ENCODE data around the gene KCMF1. TPM values are rescaled to one million over a fixed set of nuclear protein-coding genes. Genes with fewer than 3 reads are reported as not detected.

The KCMF1 gene
- total RNA-seq, 1 donor from 2014 or later: 88.8 TPM

GRCh38 chr2:85015653-85016360, 44.8 kb downstream of the KCMF1 start:
- no peak for DNase-seq (ENCODE audit: low spot score)
- intact Hi-C loops (cut with DNase I): no loop called here

DNA sequence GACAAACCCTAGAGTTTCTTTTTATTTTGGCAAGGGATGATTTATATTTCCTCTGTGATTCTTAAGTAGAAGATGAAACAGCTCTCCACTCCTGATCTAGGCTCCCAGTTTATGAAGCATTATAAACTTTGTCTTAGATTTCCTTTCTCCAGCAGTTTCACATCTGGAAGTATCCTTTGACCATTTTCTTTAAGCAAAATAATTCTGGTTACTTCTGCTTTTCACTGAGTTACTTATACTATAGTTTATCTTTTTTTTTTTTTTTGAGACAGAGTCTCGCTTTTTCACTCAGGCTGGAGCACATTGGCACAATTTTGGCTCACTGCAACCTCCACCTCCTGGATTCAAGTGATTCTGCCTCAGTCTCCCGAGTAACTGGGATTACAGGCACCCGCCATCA, 45.5 kb downstream of the KCMF1 start:
- intact Hi-C loops (cut with DNase I): no loop called here
- DNase-seq (ENCODE audit: low spot score): no peak

- intact Hi-C loops (cut with DNase I): no loop called here
- DNase-seq (ENCODE audit: low spot score): no peak
Measured at GRCh38 chr2:85017411-85018048, 46.6 kb downstream of the KCMF1 start.

GRCh38 chr2:85018049-85018447, 47.1 kb downstream of the KCMF1 start:
- DNase-seq (ENCODE audit: low spot score): no peak
- intact Hi-C loops (cut with DNase I): no loop called here

GRCh38 chr2:85019121-85019520, 48.2 kb downstream of the KCMF1 start:
- no peak for DNase-seq (ENCODE audit: low spot score)
- intact Hi-C loops (cut with DNase I): no loop called here

DNA sequence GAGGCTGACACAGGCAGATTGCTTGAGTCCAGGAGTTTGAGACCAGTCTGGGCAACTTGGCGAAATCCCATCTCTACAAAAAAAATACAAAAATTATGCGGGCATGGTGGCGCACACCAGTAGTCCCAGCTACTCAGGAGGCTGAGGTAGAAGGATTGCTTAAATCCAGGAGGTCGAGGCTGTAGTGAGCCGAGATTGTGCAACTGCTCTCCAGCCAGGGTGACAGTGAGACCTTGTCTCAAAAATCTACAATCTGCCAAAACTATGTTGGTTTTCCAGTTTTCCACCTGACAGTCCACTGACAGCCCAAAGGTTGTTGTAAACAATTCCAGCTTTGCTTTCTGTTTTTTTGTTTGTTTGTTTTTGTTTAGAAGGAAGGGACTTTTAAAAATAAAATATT, 51.3 kb downstream of the KCMF1 start:
- DNase-seq (ENCODE audit: low spot score): no peak
- intact Hi-C loops (cut with DNase I): no loop called here

DNA sequence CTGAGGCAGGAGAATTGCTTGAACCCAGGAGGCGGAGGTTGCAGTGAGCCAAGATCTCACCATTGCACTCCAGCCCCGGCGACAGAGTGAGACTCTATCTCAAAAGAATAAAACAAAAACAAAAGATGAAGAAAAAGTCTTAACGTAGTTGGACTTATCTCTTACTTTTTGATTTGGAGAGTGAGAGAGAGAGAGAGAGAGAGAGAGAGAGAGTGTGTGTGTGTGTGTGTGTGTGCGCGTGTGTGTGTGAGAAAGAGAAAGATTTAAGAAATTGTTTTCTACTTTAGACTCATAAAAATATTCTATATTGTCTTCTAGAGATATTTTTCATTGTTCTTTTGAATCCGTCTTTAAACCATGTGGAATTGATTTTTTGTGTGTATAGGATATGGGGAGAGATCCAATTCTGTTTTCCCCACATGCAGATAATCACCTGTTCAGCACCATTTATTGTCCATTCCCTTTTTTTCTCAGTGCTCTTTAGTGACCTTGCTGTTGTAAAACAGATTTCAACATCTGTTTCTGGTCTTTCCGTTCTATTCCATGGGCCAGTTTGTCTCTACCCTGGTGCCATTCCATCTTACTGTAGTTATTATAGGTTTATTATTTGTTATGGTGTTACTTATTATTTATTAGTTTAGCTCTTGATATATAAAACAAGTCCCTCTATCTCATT, 53.5 kb downstream of the KCMF1 start:
- DNase-seq (ENCODE audit: low spot score): no peak
- intact Hi-C loops (cut with DNase I): no loop called here

DNA sequence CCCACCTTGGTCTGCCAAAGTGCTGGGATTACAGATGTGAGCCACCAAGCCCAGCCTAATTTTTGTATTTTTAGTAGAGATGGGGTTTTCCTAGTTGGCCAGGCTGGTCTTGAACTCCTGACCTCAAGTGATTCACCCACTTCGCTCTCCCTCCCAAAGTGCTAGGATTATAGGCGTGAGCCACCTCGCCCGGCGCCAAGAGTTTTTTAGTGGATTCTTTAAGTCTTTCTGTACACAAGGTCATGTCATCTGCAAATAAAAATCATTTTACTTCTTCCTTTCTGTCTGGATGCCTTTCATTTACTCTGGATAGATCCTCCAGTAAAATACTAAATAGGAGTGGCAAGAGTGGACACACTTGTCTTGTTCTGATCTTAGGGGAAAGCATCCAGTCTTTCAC, 61.7 kb downstream of the KCMF1 start:
- DNase-seq (ENCODE audit: low spot score): no peak
- intact Hi-C loops (cut with DNase I): no loop called here

DNA sequence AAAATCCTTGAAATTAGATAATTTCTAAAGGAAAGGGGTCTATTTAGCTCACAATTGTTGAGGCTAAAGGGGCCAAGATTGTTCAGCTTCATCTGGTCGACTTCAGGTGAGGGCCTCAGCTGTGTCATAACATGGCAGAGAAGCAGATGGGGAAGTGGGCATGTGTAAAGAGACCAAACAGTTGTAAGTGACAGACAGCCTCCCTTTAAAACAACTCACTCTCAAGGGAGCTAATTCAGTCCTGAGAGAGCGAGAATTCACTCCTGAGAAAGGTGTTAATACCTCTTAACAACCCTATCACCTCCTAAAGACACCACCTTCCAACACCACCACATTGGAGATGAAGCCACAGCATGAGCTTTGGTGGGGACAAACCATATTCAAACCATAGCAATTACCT, 62.4 kb downstream of the KCMF1 start:
- intact Hi-C loops (cut with DNase I): no loop called here

DNA sequence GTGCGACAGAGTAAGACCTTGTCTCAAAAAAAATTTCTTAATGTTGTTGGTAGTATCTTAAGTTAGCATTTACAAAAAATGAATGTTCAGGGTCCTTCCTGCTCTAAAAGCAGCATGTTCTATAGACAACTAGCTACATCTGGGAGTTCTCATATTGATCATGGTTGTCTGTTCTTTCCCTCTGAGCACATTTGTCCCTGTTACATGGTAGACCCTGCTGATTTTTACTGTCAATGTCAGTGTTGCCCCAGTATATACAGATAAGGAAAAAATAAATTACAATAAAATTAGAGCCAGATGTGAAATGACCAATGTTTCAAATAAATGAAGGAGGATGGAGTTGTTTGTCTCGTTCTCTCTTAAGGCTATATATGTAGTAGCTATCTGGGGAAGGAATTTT, 63.2 kb downstream of the KCMF1 start:
- no peak for DNase-seq (ENCODE audit: low spot score)
- intact Hi-C loops (cut with DNase I): no loop called here

More for the DNA sequence above, 62.4 kb downstream of the KCMF1 start:
- no peak for DNase-seq (ENCODE audit: low spot score)

- intact Hi-C loops (cut with DNase I): no loop called here
- DNase-seq (ENCODE audit: low spot score): no peak
Measured at GRCh38 chr2:85037622-85038021, 66.7 kb downstream of the KCMF1 start.

DNA sequence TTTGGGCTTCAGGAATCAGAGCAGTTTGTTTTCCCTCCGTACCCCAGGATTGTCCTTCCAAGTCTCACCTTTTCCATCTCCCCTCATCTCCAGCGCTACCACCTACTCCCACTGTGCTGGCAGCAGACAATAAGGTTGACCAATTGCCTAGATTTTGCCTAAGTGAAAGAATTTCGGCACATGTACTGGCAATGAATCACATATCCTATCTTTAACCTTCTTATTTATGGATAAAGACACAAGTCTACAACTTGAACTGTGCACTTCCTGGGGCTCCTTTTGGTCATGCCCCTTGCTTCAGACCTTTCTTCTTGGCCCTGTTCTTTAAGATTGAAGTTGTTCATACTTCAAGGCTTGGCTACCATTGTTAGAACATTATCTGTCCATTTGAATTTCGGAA, 71.4 kb downstream of the KCMF1 start:
- intact Hi-C loops (cut with DNase I): no loop called here

DNA sequence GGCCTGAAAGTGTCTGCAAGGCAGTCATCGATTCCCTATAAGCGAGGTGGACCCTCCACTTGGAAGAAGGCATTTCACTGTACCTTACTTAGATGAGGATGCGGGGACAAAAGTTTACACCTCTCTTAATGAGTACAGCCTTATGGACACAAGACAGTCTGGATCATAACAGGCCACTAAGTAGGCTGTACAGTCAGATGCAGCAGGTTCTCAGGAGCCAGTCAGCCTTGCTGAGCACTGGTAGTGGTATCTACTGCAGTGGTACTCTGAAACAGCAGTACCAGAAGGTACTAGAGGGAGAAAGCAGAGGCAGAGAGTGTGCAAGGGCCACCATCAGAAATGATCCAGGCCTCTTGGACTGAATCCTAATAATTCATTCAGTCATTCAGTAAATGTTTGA, 77.6 kb downstream of the KCMF1 start:
- intact Hi-C loops (cut with DNase I): no loop called here
- no peak for DNase-seq (ENCODE audit: low spot score)

More for the DNA sequence above, 71.4 kb downstream of the KCMF1 start:
- no peak for DNase-seq (ENCODE audit: low spot score)

DNA sequence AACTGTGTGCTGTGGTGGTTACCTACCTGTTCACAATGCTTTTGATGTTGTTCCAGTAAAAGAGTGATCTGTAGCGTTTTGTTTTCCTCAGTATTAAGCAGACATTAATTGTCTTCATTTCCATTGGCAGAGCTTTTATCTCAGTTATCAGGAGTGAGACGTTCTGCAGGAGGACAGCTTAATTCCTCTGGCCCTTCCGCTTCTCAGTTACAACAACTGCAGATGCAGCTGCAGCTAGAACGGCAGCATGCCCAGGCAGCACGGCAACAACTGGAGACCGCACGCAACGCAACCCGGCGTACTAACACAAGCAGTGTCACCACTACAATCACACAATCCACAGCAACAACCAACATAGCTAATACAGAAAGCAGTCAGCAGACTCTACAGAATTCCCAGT, 78.3 kb downstream of the KCMF1 start:
- DNase-seq (ENCODE audit: low spot score): no peak
- intact Hi-C loops (cut with DNase I): no loop called here

DNA sequence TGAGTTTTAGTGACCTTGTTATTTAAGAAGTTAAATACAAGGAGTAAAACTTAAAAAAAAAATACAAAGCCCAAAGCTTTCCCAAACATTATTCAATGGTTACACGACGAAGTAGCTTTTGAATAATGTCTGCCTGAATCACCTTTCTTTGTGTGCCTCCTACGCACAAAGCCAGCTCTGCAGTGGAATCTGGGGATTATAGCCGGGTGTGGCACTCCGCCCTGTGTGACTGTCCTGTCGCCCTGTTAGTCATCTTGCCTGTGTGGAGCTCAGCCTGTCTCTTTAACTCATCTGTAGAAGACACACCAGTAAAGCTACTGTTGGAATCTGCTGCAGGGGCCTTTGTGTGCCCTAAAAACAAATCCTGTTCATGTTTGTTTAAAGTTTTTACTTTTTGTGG, 82.8 kb downstream of the KCMF1 start:
- intact Hi-C loops (cut with DNase I): no loop called here
- no peak for DNase-seq (ENCODE audit: low spot score)

DNA sequence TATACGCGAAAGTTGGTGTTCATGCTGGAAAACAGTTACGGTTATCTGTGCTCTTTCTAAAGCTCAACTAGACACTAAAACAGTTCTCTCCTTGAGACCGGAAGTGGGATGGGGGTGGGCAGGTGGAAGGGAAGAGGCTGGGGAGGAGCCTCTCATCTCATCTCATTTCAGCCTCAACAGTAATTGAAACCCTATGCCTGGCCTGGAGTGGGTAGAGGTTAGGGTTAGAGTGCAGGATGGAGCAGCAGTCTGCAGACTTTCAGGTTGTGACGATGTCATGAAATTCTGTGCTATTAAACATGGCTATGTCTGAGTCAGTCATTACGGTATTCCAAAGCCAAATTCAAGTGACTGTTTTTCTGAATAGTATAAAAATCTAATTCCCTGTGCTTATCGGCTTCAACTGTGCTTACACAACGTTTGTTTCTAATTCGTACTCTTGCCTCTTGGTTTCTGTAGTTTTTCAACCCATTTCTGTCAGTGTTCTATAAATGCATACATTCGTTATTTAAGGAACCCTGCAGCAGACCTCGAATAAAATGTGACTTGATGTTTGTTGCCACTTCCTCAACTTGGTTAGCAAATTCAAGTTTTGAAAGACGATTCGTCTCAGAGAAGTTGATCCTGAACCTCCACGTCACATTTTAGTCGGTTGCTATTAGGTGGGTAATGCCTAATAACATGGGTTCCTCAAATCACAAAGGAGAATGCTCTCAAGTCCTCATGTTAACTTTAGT, 86.4 kb downstream of the KCMF1 start:
- DNase-seq (ENCODE audit: low spot score): no peak
- intact Hi-C loops (cut with DNase I): no loop called here

GRCh38 chr2:85061896-85062295, 90.9 kb downstream of the KCMF1 start:
- no peak for DNase-seq (ENCODE audit: low spot score)
- intact Hi-C loops (cut with DNase I): no loop called here

DNA sequence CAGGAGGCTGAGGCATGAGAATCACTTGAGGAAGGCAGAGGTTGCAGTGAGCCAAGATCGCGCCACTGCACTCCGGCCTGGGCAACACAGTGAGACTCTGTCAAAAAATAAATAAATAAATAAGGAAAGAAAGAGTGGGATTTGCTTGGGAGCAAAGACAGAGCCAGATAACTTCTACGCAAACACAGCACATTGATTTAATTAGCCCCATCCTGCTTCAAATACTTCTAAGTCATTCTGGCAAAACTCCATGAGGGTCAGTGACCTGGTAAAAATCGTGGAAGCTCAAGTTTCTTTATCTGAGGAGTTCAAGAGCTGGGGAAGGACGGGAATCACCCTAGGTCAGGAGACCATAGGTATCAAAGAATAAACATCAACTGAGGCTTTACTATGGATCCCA, 91.6 kb downstream of the KCMF1 start:
- intact Hi-C loops (cut with DNase I): no loop called here
- no peak for DNase-seq (ENCODE audit: low spot score)

- no peak for DNase-seq (ENCODE audit: low spot score)
- intact Hi-C loops (cut with DNase I): no loop called here
Measured at GRCh38 chr2:85063981-85064599, 93.1 kb downstream of the KCMF1 start.
